GM04504 (cell line): Measurements from ENCODE around the gene CAB39L.

Experiments used
- DNase-seq: peaks from one replicate; pipeline ENCODE4 v3.0.0-alpha.2; 2012; ENCODE audit warnings: low read depth

Gene CAB39L

GRCh38 chr13:49279112-49279511 is 164.8 kb downstream of the CAB39L start:
- no peak for DNase-seq

- DNase-seq: no peak
Measured at GRCh38 chr13:49278211-49278610, 165.7 kb downstream of the CAB39L start.

GRCh38 chr13:49272296-49272695 is 171.6 kb downstream of the CAB39L start:
- DNase-seq: no peak

GRCh38 chr13:49271264-49271663 is 172.6 kb downstream of the CAB39L start:
- DNase-seq: no peak

- no peak for DNase-seq
Measured at GRCh38 chr13:49265822-49266221, 178.0 kb downstream of the CAB39L start.

- no peak for DNase-seq
Measured at GRCh38 chr13:49262634-49263033, 181.2 kb downstream of the CAB39L start.

GRCh38 chr13:49259586-49259985 is 184.3 kb downstream of the CAB39L start:
- no peak for DNase-seq
